Peyer's patch (tissue), 4 donors: ENCODE measurements around the gene TBCK.
"Not testable (repeated sequence)": the region's sequence is repeated elsewhere in the genome, so short reads cannot be mapped to it uniquely, and the experiment has no call there.

Experiments
- CTCF ChIP-seq, 6 experiments: fragments of 450-650 bp in 4 of 6; fragments of 200-600 bp in 2 of 6; sonication (generic) in 1 of 6; IDR thresholded peaks; one replicate each; pipeline ENCODE4 v1.5.1; 2017 to 2019; ENCODE audit warnings: antibody characterized with exemption in 6 of 6, mild to moderate bottlenecking in 3 of 6, moderate library complexity in 1 of 6
- POLR2A ChIP-seq, 2 donors: fragments of 450-650 bp; IDR thresholded peaks; one replicate each; pipeline ENCODE4 v1.5.1; 2017; ENCODE audit warnings: antibody characterized with exemption in 2 of 2, mild to moderate bottlenecking in 2 of 2, moderate library complexity in 2 of 2

GRCh38 chr4:106111778-106112469 lies 204.1 kb downstream of the TBCK start:
- not testable (repeated sequence) for TF ChIP-seq POLR2A, CTCF (IDR thresholded peaks at IDR 0.05)
